Stimulated activated CD4-positive, alpha-beta T cell treated with anti-CD3 and anti-CD28 coated beads, Interleukin-4, amount 100 ng/mL, for 24 hours (primary cell): Measurements from ENCODE around the gene TRO.

ENCODE experiments used
- DNase-seq: peaks from one replicate; pipeline ENCODE4 v3.0.0-alpha.2; 2020

The TRO gene

DNA sequence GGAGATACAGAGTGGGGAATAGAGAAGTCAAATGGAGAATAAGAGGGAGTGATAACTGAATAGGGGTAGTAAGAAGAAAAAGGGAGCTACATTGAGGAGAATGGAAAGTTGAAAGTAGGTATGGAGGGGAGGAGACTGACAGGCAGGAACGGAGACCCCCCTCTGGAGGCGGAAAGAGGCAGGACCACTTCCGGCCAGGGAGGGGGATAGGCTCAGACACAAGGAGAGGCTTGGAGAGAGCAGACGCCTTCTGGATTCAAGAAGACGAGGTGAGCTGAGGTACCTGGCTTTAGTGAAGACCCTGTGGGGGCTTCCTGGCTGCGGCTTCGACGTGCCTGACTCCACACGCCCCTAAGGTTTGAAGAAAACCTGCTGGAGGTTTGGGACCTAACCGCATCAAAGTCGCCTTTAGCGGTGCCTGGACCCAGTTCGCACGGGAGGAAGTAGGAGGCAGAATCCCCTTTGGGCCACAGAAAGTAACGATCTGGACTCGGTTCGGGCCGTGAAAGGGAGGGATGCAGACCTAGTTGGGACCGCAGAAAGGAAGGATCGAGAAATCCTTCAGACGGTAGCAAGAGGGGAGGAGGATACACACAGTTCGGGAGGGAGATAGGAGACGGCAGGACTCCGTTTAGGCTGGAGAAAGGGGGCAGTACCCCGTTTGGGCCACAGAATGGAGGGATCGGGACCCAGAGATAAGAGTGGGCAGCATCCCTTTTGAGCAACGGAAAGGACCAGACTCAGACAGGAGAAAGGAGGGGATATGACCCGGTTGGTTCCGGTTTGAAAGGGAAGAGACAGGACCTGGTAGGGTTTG, at the start of gene TRO:
Gene TRO (plus strand): TSS at position 215 of the 817 bp plus-strand sequence. CDS start 1,423 bp downstream, outside the sequence.
- DNase-seq: no peak

DNA sequence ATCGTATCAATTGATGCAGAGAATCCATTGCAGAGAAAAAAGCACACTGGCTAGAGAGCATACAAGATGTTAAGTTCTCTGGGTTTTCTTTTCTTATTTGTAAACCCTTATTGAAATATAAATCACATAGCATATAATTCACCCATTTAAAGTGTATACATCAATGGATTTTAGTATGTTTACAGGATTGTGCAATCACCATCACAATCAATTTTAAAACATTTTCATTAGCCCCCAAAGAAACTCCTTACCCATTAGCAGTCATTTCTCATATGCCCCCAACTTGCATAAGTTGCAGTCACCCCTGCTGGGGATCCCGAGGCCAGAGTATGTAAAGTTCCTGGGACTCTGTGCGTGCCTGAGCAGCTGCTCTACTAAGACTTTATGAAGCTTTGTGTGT, 34.9 kb upstream of the TRO start:
- DNase-seq: no peak

- peak; percentile 32 for DNase-seq
Observed at GRCh38 chrX:54891573-54891972, 29.1 kb upstream of the TRO start.

GRCh38 chrX:54894159-54894558, 26.5 kb upstream of the TRO start:
- DNase-seq: no peak

DNA sequence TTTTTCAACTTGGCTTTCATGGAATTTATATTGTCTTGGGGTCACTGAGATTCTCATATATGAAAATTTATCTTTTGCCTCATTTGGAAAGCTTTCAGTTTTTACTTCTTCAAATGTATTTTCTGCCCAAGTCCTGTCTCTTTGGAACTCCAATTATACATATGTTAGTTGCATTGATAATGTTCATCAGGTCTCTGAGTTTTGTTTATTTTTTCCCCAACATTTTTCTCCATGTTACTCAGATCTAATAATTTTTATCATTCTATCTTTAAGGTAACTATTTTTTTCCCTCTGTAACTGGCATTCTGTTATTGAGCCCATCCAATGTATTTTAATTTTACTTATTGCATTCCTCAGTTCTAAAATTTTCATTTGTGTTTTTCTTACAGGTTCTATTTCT, 10.7 kb upstream of the TRO start:
- DNase-seq: no peak

DNA sequence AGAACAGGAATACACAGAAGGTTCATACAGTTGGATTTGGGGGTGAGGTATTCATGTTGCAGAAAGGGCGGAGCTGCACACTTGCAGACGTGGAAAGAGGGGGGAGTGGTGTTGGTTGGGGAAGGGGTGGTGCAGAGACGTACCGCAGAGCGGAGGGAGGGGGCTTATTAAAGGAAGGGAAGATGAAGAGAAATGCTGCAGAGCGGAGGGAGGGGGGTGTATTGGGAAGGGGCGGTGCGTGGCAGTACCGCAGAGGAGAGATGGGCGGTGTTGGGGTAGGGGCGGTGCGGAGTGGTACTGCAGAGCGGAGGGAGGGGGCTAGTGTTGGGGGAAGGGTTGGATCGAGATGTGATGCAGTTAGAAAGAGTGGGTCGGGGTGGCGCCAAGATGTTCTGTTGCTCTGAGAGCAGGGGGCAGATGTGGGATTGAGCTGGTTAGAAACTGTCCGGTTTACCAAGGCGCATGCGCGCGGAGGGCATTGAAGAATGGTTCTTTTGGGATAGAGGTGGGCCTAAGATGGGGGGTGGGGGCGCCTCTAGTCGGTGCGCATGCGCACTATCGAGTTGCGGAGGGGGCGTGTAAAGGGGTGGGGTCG, 900 bp downstream of the TRO start:
- DNase-seq: peak; percentile 43

DNA sequence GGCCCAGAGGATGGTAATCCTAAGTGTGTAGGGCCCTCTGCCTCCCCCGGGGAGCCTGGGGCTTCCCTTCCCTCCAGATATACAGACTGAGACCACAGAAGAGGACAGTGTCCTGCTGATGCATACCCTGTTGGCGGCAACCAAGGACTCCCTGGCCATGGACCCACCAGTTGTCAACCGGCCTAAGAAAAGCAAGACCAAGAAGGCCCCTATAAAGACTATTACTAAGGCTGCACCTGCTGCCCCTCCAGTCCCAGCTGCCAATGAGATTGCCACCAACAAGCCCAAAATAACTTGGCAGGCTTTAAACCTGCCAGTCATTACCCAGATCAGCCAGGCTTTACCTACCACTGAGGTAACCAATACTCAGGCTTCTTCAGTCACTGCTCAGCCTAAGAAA, 1.9 kb downstream of the TRO start:
- no peak for DNase-seq

DNA sequence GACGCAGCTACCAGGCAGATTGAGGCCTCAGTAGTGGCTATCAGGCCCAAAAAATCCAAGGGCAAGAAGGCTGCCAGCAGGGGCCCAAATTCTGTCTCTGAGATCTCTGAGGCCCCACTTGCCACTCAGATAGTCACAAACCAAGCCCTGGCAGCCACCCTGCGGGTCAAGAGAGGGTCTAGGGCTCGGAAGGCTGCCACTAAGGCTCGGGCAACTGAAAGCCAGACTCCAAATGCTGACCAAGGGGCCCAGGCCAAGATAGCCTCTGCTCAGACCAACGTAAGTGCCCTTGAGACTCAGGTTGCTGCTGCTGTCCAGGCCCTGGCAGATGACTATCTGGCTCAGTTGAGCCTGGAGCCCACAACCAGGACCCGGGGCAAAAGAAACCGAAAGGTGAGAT, 2.8 kb downstream of the TRO start:
- no peak for DNase-seq

DNA sequence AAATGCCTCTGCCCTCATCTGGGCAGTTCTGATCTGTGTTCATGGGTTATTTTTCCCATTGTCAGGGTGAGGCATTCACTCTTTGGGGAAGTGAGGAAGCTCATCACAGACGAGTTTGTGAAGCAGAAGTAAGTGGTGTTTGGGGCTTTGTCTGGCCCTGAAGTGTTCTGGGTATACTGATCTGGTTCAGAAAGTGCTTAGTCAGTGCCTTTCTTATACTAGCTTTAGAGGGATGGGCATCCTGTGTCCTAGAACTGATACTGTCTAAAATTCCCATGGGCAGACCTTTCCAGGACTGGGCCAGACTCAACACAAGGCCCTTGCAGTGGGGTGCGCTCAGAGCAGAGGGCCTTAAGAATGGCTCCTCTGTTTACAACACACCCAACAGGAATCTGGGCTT, 6.4 kb downstream of the TRO start:
- DNase-seq: no peak

GRCh38 chrX:54928876-54929275, 8.3 kb downstream of the TRO start:
- DNase-seq: no peak

- no peak for DNase-seq
Observed at GRCh38 chrX:54930291-54931049, 9.8 kb downstream of the TRO start.

DNA sequence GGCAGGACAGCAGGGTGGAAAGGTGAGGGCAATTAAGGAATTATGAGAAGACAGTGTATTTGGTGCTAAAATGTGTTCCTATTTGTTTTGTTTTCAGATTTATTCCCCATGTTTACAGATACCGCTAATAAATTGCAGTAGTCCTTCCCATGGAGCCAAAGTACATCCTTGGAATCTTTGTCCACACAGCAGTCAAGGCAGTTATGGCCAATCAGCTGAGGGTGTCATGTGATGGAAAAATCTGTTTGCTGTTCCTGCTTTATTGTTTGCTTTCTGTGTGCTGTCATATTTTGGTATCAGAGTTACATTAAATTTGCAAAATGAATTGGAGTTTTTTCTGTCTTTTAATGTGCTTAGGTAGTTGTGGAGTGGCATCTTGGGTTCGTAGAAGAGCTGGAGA, 10.5 kb downstream of the TRO start:
- DNase-seq: no peak

- no peak for DNase-seq
Observed at GRCh38 chrX:54933150-54933826, 12.7 kb downstream of the TRO start.

GRCh38 chrX:54934058-54934457, 13.4 kb downstream of the TRO start:
- DNase-seq: no peak

DNA sequence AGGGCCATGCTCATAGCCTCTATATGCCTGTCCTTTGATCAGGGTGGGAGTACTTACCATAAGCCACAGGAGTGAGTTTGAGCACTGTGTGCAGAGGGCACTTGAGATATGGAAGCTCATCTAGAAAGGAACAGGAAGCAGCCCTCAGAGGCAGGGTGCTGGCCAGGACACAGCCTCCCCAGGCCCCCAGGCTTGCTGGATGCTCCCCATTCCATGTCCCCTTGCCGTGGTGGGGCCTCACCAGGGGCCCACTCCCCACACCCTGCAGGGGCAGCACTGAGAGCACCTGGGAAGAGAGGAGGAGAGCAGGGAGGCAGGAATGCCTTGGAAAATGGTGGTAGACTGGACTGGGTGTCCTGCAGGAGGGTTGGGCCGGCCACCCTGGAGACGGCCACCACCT, 14.3 kb downstream of the TRO start:
- DNase-seq: no peak

DNA sequence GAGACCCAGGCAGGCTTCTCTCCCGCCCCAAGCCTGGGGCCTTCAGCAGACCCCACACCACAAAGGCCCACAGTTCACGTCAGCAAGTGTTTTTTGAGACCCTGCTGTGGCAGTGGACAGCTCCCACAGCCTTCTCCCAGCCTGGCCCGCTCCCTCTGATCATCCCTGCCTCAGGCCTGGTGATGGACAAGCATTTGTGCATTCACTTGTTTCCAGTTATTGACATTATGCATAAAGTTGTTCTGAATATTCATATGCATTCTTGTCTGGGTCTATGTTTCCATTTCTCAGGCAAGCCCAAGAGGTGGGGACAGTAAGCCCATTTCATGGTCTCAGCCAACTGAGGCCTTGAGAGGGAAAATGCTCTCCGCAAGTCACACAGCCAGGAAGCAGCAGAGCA, 14.7 kb downstream of the TRO start:
- no peak for DNase-seq

GRCh38 chrX:54937416-54937815, 16.8 kb downstream of the TRO start:
- DNase-seq: no peak

GRCh38 chrX:54944816-54945215, 24.2 kb downstream of the TRO start:
- no peak for DNase-seq

DNA sequence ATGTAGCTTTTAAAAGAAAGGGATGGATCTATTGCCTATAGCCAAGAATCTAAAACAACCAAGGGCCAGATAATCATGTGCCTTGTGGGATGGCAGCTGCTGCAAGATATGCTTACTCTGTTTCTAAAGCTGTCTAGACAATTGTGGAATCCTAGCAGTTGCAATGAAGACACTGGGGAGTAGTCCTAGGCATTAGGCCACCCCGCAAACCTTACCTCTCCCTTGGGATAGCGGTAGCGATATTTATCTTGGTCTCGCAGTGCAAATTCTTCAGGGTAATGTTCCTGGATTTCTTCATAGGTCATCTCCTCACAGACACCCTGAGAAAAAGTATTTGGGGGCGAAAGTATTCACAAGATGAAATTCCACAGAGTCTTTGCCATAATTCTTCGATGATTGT, 24.6 kb downstream of the TRO start:
- no peak for DNase-seq

DNA sequence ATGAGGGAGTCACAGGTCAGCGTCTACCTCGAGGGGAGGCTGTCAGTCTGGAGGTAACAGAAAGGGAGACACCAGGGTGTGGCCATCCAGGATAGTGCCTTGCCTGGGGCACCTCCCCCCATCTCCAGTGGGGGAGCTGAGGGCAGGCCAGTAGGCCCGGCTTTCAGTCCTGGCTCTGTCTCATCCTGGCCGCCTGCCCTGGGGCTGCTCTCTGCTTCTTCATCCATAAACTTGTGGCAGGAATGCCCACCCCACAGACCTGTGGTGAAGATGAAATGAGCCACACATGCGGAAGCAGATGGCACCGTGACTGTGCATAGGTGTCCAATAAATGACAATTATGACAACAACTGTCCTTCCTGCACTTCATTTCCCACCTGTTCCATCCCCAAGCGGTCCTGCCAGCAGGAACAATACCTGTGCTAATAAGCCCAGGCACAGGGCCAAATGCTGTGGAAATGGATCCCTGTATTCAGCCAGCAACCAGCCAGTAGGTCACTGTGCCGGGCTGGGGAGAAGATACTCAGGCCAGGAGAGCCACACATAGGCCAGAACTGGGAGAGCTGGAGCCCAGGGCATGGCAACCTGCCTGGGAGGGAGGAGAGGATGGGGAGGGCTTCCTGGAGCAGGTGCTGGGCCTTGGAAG, 30.2 kb downstream of the TRO start:
- no peak for DNase-seq

- no peak for DNase-seq
Observed at GRCh38 chrX:54961750-54962149, 41.1 kb downstream of the TRO start.

- no peak for DNase-seq
Observed at GRCh38 chrX:54964766-54965497, 44.3 kb downstream of the TRO start.
